Stimulated activated CD4-positive, alpha-beta T cell treated with anti-CD3 and anti-CD28 coated beads, Interleukin-1b, Interleukin-23, amount 100 ng/mL, for 24 hours (primary cell): Measurements from ENCODE around the gene CHRNA9.

Experiments used
- DNase-seq, 4 experiments: peaks; one replicate each; pipeline ENCODE4 v3.0.0-alpha.2; 2020; ENCODE audit warnings: low read depth in 4 of 4, low spot score in 1 of 4

CHRNA9 gene

GRCh38 chr4:40337051-40337450 is 1.9 kb downstream of the CHRNA9 start:
- no peak for DNase-seq

- no peak for DNase-seq
Observed at GRCh38 chr4:40337523-40337922, 2.4 kb downstream of the CHRNA9 start.

GRCh38 chr4:40340030-40340429 is 4.9 kb downstream of the CHRNA9 start:
- DNase-seq, result no peak

- no peak for DNase-seq
Observed at GRCh38 chr4:40347472-40347871, 12.3 kb downstream of the CHRNA9 start.

GRCh38 chr4:40348000-40348399 is 12.9 kb downstream of the CHRNA9 start:
- no peak for DNase-seq

GRCh38 chr4:40349561-40350198 is 14.5 kb downstream of the CHRNA9 start:
- DNase-seq, result no peak

- DNase-seq, result no peak
Observed at GRCh38 chr4:40350627-40351227, 15.6 kb downstream of the CHRNA9 start.

- DNase-seq, result no peak
Observed at GRCh38 chr4:40354158-40354557, 19.0 kb downstream of the CHRNA9 start.

GRCh38 chr4:40355131-40355530 is 20.0 kb downstream of the CHRNA9 start:
- DNase-seq, result no peak

GRCh38 chr4:40357738-40358137 is 22.6 kb downstream of the CHRNA9 start:
- DNase-seq, result no peak

GRCh38 chr4:40361338-40361737 is 26.2 kb downstream of the CHRNA9 start:
- DNase-seq, result no peak

GRCh38 chr4:40363382-40363920 is 28.3 kb downstream of the CHRNA9 start:
- no peak for DNase-seq

GRCh38 chr4:40363945-40364344 is 28.8 kb downstream of the CHRNA9 start:
- DNase-seq, result no peak

GRCh38 chr4:40365766-40366165 is 30.6 kb downstream of the CHRNA9 start:
- DNase-seq, result no peak

- DNase-seq, result no peak
Observed at GRCh38 chr4:40367451-40367850, 32.3 kb downstream of the CHRNA9 start.

GRCh38 chr4:40369437-40370274 is 34.5 kb downstream of the CHRNA9 start:
- DNase-seq, result no peak

- DNase-seq, result no peak
Observed at GRCh38 chr4:40372651-40373050, 37.5 kb downstream of the CHRNA9 start.

- no peak for DNase-seq
Observed at GRCh38 chr4:40373636-40374035, 38.5 kb downstream of the CHRNA9 start.

- no peak for DNase-seq
Observed at GRCh38 chr4:40375095-40375494, 40.0 kb downstream of the CHRNA9 start.

- DNase-seq, result no peak
Observed at GRCh38 chr4:40375620-40376019, 40.5 kb downstream of the CHRNA9 start.

GRCh38 chr4:40377512-40378365 is 42.6 kb downstream of the CHRNA9 start:
- no peak for DNase-seq
